HG02763 (cell line): ENCODE data around the gene MON2.
"Not testable (repeated sequence)": the region's sequence is repeated elsewhere in the genome, so short reads cannot be mapped to it uniquely, and the experiment has no call there.

Experiments
- ATAC-seq: cut with Tn5 transposase; IDR thresholded peaks from one replicate; pipeline ENCODE4 v1.9.1; 2021; ENCODE audit warnings: mild to moderate bottlenecking, moderate library complexity; ENCODE audit not compliant: unreplicated experiment

The MON2 gene

DNA sequence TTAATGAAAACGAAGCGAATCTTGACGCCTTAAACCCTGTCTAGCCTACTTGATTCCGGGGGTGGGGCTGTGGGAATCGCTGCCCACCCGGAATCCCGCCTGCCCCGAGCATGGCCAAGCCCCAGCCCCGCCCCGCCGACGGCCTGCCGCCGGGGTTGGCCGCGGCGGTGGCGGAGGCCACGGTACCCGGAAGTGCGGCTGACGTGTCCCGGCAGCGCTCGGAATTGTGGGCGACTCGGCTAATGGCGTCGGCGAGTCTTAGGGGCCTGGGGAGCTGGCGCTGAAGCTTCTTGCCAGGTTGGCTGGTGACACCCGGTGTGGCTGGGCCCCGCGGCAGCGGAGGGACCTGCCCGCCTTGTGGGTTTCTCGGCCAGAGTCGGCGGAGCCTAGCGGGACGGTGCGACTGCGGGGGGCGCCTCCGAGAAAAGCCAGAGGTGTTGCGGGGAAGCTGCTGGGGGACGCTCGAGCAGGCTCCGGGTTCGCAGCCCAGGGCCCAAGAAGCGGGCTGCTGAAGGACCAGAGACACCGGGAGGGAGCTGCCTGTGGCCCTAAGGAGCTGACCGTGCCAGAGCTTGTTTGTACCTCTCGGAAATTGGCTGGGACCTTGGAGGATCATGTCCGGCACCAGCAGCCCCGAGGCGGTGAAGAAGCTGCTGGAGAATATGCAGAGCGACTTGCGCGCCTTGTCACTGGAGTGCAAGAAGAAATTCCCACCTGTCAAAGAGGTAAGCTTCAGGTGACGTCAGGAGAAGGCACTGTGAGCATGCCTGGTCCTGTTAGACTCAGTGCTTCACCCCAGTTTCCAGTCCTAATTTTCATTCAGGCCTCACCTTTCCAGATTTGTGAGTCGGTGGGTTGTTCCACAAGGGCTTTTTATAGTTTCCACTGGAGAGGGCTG is at the start of gene MON2:
Gene MON2 (plus strand): TSS at position 233 of the 898 bp plus-strand sequence. CDS start 382 bp downstream, at position 615.
- peak; percentile 99 for ATAC-seq

GRCh38 chr12:62426089-62426488 is 40.5 kb upstream of the MON2 start:
- ATAC-seq = no peak

DNA sequence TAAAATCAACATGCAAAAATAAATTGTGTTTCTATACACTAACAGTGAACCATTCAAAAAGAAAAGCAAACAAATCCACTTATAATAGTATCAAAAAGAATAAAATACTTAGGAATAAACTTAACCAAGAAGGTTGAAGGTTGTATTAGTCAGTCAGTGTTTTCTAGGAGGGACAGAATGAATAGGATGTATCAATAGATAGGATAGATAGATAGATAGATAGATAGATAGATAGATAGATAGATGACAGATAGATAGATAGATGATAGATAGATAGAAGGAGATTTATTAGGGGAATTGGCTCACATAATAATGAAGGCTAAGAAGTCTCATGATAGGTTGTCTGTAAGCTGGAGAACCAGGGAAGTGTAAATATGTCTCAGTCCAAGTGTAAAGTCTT is 37.2 kb upstream of the MON2 start:
- ATAC-seq = no peak

- ATAC-seq = no peak
These were observed 31.9 kb upstream of the MON2 start for GRCh38 chr12:62434494-62435302.

DNA sequence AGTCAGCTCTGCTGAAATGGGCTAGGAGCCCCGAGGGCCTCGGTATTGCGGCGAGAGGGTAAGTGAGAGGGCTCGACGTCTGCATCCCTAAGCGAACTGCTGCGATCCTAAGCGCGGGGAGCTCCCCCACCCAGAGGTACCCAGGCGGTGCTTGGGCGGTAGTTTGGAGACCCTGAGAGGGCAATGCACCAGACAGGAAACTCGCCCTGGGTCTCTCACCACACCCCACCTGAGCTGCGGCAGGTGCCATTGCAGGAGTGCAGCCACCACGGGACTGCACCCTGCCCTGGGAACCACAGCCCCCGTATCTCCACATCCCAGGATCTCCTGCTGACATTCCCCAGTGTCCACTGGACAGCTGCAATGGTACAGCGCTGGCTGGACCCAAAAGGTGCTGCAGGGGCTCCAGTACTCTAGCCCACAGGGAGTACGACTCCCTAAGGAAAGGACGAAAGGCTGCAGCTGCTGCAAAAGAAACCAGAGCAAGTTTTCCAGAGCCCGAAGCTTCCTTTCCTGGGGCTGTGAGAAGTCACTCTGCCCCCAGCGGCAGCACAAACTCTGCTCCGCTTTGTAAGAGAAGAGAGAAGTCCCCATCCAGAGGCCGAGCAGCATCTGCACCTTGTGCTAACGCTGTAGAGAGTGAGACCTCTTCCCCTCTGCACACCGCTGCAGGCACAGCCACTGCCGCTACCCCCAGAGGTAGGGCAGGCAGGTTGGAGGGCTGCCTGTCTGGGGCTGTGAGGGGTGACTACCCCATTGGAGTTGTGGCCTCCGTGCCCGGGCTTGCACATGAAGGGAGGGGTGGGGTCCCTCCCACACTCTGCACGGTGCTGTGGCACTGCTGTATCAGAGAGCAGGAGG is 31.1 kb upstream of the MON2 start:
- peak; percentile 77 for ATAC-seq

- peak; percentile 28 for ATAC-seq
These were observed 30.5 kb upstream of the MON2 start for GRCh38 chr12:62436164-62436503.

- ATAC-seq = no peak
These were observed 28.4 kb upstream of the MON2 start for GRCh38 chr12:62438098-62438692.

DNA sequence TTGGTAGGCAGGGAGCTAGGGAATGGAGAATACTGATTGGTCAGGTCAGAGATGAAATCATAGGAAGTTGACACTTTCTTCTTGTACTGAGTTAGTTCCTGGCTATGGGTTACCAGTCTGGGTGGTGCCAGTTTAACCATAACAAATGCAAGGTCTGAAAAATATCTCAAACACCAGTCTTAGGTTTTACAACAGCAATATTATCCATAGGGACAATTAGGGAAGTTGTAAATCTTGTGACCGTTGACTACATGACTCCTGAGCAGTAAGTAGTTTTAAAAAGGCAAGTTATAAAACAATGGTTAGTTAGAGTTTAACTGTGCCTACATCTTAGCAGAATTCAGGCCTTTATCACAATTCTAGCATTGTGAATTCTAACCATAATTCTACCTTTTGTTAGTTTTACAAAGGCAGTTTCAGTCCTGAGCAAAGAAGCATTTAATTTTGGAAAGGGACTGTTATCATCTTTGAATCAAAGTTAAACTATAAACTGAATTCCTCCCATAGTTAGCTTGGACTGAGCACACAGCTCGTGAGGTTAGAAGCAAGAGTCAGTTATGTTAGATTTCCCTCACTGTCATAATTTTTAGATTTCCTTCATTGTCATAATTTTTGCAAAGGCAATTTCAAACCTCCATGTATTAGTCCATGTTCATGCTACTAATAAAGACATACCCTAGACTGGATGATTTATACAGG is 19.7 kb upstream of the MON2 start:
- no peak for ATAC-seq

GRCh38 chr12:62448436-62448835 is 18.2 kb upstream of the MON2 start:
- ATAC-seq = no peak

- ATAC-seq = not testable (repeated sequence)
These were observed 11.2 kb upstream of the MON2 start for GRCh38 chr12:62455429-62455828.

GRCh38 chr12:62458626-62459025 is 8.0 kb upstream of the MON2 start:
- no peak for ATAC-seq

DNA sequence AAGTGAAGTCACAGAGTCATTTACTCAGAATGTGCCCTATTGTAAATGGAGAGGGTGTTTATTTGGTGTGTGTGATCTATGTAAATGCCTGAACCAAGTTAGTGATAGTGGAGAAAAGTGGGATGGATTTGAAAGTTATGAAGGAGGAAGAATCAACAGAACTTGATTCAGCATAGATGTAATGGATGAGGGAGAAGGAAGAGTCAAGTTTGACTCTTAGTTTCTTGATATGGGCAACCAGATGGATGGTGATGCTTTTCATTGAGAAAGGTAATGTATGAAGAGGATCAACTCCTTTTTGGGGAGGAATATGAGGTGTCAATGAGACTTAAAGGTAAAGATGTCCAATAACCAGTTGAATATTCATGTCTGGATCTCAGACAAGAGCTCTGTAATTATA is 6.7 kb upstream of the MON2 start:
- ATAC-seq = no peak

- ATAC-seq = not testable (repeated sequence)
These were observed 5.3 kb upstream of the MON2 start for GRCh38 chr12:62461171-62461837.

DNA sequence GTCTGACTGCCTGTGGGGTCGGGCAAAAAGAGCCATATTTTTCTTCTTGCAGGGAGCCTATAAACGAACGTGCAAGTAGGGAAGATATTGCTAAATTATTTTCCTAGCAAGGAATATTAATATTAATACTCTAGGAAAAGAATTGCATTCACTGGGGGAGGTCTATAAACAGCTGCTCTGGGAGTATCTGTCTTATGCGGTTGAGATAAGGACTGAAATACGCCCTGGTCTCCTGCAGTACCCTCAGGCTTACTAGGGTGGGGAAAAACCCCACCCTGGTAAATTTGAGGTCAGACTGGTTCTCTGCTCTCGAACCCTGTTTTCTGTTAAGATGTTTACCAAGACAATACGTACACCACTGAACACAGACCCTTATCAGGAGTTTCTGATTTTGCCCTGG is 3.4 kb upstream of the MON2 start:
- not testable (repeated sequence) for ATAC-seq

GRCh38 chr12:62466018-62466593 is 520 bp upstream of the MON2 start:
- peak; percentile 35 for ATAC-seq

- no peak for ATAC-seq
These were observed 1.8 kb downstream of the MON2 start for GRCh38 chr12:62468397-62468796.

DNA sequence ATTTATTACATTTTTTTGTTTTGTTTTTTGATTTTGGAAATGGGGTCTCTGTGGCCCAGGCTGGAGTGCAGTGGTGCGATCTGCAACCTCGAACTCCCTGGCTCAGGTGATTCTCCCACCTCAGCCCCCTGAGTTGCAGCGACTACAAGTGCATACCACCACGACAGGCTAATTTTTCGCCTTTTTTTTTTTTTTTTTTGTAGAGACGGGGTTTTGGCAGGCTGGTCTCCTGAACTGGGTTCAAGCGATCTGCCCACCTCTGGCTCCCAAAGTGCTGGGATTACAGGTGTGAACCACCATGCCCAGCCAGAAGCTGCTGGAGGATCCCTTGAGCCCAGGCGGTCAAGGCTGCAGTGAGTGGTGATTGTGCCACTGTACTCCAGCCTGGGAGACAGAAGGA is 2.3 kb downstream of the MON2 start:
- ATAC-seq = no peak

- ATAC-seq = no peak
These were observed 3.1 kb downstream of the MON2 start for GRCh38 chr12:62469704-62470103.

GRCh38 chr12:62471734-62472133 is 5.1 kb downstream of the MON2 start:
- ATAC-seq = no peak
